Uterus (tissue), 4 donors: ENCODE results near the gene CHST8. TPM values are rescaled to one million over a fixed set of nuclear protein-coding genes. Genes with fewer than 3 reads are reported as not detected.

Experiments
- DNase-seq, 2 donors: peaks; one replicate each; pipeline ENCODE4 v3.0.0-alpha.2; 2019 to 2020
- H3K27ac ChIP-seq, 2 donors: fragments of 200-600 bp; sonication (generic); 1 replicate in 1 of 2; 2 replicates in 1 of 2; pipeline ENCODE4 v1.5.1; 2016 to 2018
- H3K27me3 ChIP-seq, 2 donors: fragments of 200-600 bp; sonication (generic); one replicate each; pipeline ENCODE4 v1.5.1; 2018 to 2019; ENCODE audit warnings: control low read depth in 1 of 2
- H3K36me3 ChIP-seq, 2 donors: fragments of 200-600 bp; sonication (generic); one replicate each; pipeline ENCODE4 v1.5.1; 2019; ENCODE audit warnings: control low read depth in 1 of 2
- H3K4me1 ChIP-seq, 2 donors: fragments of 200-600 bp; sonication (generic); one replicate each; pipeline ENCODE4 v1.5.1; 2018 to 2019; ENCODE audit warnings: control low read depth in 1 of 2
- H3K4me3 ChIP-seq, 2 donors: fragments of 200-600 bp; sonication (generic); 1 replicate in 1 of 2; 2 replicates in 1 of 2; pipeline ENCODE4 v1.5.1; 2018 to 2019; ENCODE audit warnings: mild to moderate bottlenecking in 1 of 2
- H3K9me3 ChIP-seq, 2 donors: fragments of 200-600 bp; sonication (generic); one replicate each; pipeline ENCODE4 v1.5.1; 2019; ENCODE audit warnings: control low read depth in 1 of 2
- CTCF ChIP-seq, 4 experiments: fragments of 200-600 bp in 2 of 4; fragments of 450-650 bp in 2 of 4; sonication (generic) in 2 of 4; IDR thresholded peaks; one replicate each; pipeline ENCODE4 v1.5.1; 2016 to 2019; ENCODE audit warnings: antibody characterized with exemption in 4 of 4, mild to moderate bottlenecking in 2 of 4, moderate library complexity in 1 of 4
- POLR2A ChIP-seq, 2 donors: fragments of 450-650 bp; IDR thresholded peaks; one replicate each; pipeline ENCODE4 v1.6.1; 2016; ENCODE audit warnings: antibody characterized with exemption in 2 of 2, mild to moderate bottlenecking in 1 of 2, moderate library complexity in 1 of 2
- intact Hi-C: fragments of 100-400 bp; cut with DNase I; formaldehyde crosslinking; loops from one replicate; pipeline ENCODE4 v1.15.1; 2023; ENCODE audit warnings: low total_unique reads
- total RNA-seq, 4 donors: library from RNA; depleted of rRNA in 3 of 4; stranded (reverse); fragments of >200 nt in 3 of 4; gene quantifications; one replicate each; pipeline versions ENCODE4 v1.1.0 to v1.2.4, GENCODE V29; 2014 to 2023
- donor health status: DM: yes; HTN: yes; CAD: no.

CHST8 gene
- total RNA-seq, 4 donors from 2014 or later, result 0.26 to 0.95 (median 0.69) TPM; not detected in 1

DNA sequence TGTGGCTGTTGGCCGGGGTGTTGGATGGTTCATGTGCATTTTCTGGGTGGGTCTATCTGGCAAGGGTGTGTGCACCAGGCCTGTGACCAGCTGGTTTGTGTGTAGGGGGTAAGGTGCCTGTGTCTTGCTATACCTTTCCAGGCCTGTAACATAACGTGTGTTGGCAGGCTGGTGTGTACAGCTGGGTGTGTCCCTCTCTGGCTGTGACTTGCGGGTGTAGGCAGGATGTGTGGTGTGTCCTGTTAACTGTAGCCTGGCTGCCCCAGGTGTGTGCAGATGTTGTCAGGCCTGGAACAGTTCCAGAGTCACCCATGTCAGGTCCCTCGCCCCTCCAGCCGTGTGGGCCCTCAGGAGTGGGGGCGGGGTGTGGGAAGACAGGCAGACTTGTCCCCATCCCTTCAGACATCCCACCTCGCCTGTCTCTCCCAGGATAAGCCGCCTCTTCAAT is 184.7 kb downstream of the CHST8 start:
- no peak overlapping the region for H3K4me3 ChIP-seq
- intact Hi-C loops, result no loop called here
- no peak for TF ChIP-seq POLR2A (IDR thresholded peaks at IDR 0.05)
- TF ChIP-seq CTCF (IDR thresholded peaks at IDR 0.05), result no peak
- no peaks in the 10 kb centered on the region for H3K36me3 ChIP-seq
- H3K27me3 ChIP-seq, result no peaks in the 10 kb centered on the region
- no peaks in the 10 kb centered on the region for H3K4me1 ChIP-seq
- DNase-seq, result no peak
- no peaks in the 10 kb centered on the region for H3K9me3 ChIP-seq
- H3K27ac ChIP-seq, result no peak overlapping the region

- H3K36me3 ChIP-seq, result no peaks in the 10 kb centered on the region
- no peak overlapping the region for H3K4me3 ChIP-seq
- intact Hi-C loops, result no loop called here
- H3K27me3 ChIP-seq, result no peaks in the 10 kb centered on the region
- no peaks in the 10 kb centered on the region for H3K4me1 ChIP-seq
- H3K9me3 ChIP-seq, result no peaks in the 10 kb centered on the region
- DNase-seq, result no peak
- no peak overlapping the region for H3K27ac ChIP-seq
- TF ChIP-seq CTCF (IDR thresholded peaks at IDR 0.05) (no peak), POLR2A (IDR thresholded peaks at IDR 0.05) (no peak)
Measured at GRCh38 chr19:33808399-33808798, 186.6 kb downstream of the CHST8 start.

DNA sequence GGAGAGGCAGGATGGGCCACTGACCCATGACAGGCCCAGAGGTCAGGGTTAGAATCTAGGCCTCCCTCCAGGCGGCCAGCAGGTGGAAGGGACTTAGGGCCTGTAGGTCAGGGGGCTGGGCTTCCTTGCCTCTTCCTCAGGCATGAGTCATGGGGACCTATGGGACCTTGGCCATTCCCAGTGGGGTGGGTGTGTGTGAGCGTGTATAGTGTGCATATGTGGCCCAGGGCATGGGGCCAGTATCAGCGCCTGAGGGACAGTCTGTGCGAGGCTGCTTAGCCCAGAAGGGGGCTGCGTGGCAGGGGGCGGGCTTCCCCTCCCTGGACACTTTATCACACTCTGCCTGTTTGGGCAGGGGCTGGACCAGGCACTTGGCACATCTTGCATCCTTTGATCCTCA is 188.2 kb downstream of the CHST8 start:
- TF ChIP-seq CTCF (IDR thresholded peaks at IDR 0.05) (no peak), POLR2A (IDR thresholded peaks at IDR 0.05) (no peak)
- H3K4me1 ChIP-seq, result no peaks in the 10 kb centered on the region
- intact Hi-C loops, result no loop called here
- no peak overlapping the region for H3K27ac ChIP-seq
- no peaks in the 10 kb centered on the region for H3K36me3 ChIP-seq
- DNase-seq, result no peak
- no peaks in the 10 kb centered on the region for H3K27me3 ChIP-seq
- no peak overlapping the region for H3K4me3 ChIP-seq
- no peaks in the 10 kb centered on the region for H3K9me3 ChIP-seq

- H3K9me3 ChIP-seq, result no peaks in the 10 kb centered on the region
- TF ChIP-seq POLR2A (IDR thresholded peaks at IDR 0.05), result no peak
- TF ChIP-seq CTCF (IDR thresholded peaks at IDR 0.05), result no peak
- DNase-seq, result no peak
- intact Hi-C loops, result no loop called here
- no peaks in the 10 kb centered on the region for H3K4me1 ChIP-seq
- no peak overlapping the region for H3K27ac ChIP-seq
- no peak overlapping the region for H3K4me3 ChIP-seq
- no peaks in the 10 kb centered on the region for H3K36me3 ChIP-seq
- no peaks in the 10 kb centered on the region for H3K27me3 ChIP-seq
Measured at GRCh38 chr19:33810821-33811220, 189.1 kb downstream of the CHST8 start.

- Histone ChIP-seq H3K9me3 (no peaks in the 10 kb centered on the region), H3K4me3 (no peak overlapping the region), H3K27me3 (no peaks in the 10 kb centered on the region), H3K4me1 (no peaks in the 10 kb centered on the region), H3K36me3 (no peaks in the 10 kb centered on the region), H3K27ac (no peak overlapping the region)
- TF ChIP-seq CTCF (IDR thresholded peaks at IDR 0.05), result no peak
- TF ChIP-seq POLR2A (IDR thresholded peaks at IDR 0.05), result no peak
- DNase-seq, result no peak
- intact Hi-C loops, result no loop called here
Measured at GRCh38 chr19:33811246-33811645, 189.5 kb downstream of the CHST8 start.
